Gastroesophageal sphincter (tissue), 3 donors: ENCODE data around the gene PRKACA.
"Not testable (repeated sequence)": the region's sequence is repeated elsewhere in the genome, so short reads cannot be mapped to it uniquely, and the experiment has no call there.

Source experiments
- CTCF ChIP-seq, 4 experiments: fragments of 200-600 bp in 2 of 4; fragments of 450-650 bp in 2 of 4; sonication (generic) in 1 of 4; IDR thresholded peaks; one replicate each; pipeline ENCODE4 v1.5.1; 2017 to 2019; ENCODE audit warnings: antibody characterized with exemption in 4 of 4, mild to moderate bottlenecking in 2 of 4, moderate library complexity in 2 of 4
- EP300 ChIP-seq: sonication (generic); formaldehyde crosslinking; IDR thresholded peaks from one replicate; pipeline ENCODE4 v1.6.1; 2017; ENCODE audit warnings: antibody characterized with exemption, mild to moderate bottlenecking
- POLR2A ChIP-seq, 2 donors: fragments of 450-650 bp; IDR thresholded peaks; one replicate each; pipeline ENCODE4 v1.6.1; 2017; ENCODE audit warnings: antibody characterized with exemption in 2 of 2, mild to moderate bottlenecking in 2 of 2, moderate library complexity in 1 of 2
- POLR2AphosphoS5 ChIP-seq: sonication (generic); formaldehyde crosslinking; IDR thresholded peaks from one replicate; pipeline ENCODE4 v1.6.1; 2017; ENCODE audit warnings: antibody characterized with exemption

DNA sequence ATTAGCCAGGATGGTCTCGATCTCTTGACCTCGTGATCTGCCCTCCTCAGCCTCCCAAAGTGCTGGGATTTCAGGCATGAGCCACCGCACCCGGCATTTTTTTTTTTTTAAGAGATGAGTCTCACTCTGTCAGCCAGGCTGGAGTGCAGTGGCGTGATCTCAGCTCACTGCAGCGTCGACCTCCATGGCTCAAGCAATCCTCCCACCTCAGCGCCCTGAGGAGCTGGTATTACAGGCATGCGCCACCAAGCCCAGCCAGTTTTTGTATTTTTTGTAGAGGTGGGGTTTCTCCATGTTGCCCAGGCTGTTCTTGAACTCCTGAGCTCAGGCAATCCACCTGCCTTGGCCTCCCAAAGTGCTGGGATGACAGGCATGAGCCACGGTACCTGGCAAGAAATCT, 69.7 kb downstream of the PRKACA start:
- not testable (repeated sequence) for TF ChIP-seq CTCF (IDR thresholded peaks at IDR 0.05); EP300; POLR2A (IDR thresholded peaks at IDR 0.05); POLR2AphosphoS5
